HEK293 (cell line): Measurements from ENCODE around the gene FIGLA.

Experiments
- CTCF ChIP-seq: fragments of 450-650 bp; formaldehyde crosslinking; IDR thresholded peaks from 2 replicates; pipeline ENCODE4 v1.5.1; 2016; ENCODE audit warnings: missing biosample characterization, missing genetic modification characterization
- YY1 ChIP-seq: fragments of 450-650 bp; formaldehyde crosslinking; IDR thresholded peaks from 2 replicates; pipeline ENCODE4 v1.5.1; 2018; ENCODE audit warnings: missing biosample characterization, missing genetic modification characterization
- ZBTB17 ChIP-seq: fragments of 450-650 bp; formaldehyde crosslinking; IDR thresholded peaks from 2 replicates; pipeline ENCODE4 v1.5.1; 2016; ENCODE audit warnings: missing biosample characterization, missing genetic modification characterization
- ZBTB8A ChIP-seq: fragments of 450-650 bp; formaldehyde crosslinking; IDR thresholded peaks from 2 replicates; pipeline ENCODE4 v1.5.1; 2016; ENCODE audit warnings: missing biosample characterization, missing genetic modification characterization
- ZIC2 ChIP-seq: fragments of 450-650 bp; formaldehyde crosslinking; IDR thresholded peaks from 2 replicates; pipeline ENCODE4 v1.5.1; 2016; ENCODE audit warnings: missing biosample characterization, missing genetic modification characterization
- ZNF514 ChIP-seq: fragments of 450-650 bp; formaldehyde crosslinking; IDR thresholded peaks from 2 replicates; pipeline ENCODE4 v1.5.1; 2016; ENCODE audit warnings: missing biosample characterization, missing genetic modification characterization
- ZNF558 ChIP-seq: fragments of 450-650 bp; formaldehyde crosslinking; IDR thresholded peaks from 2 replicates; pipeline ENCODE4 v1.5.1; 2016; ENCODE audit warnings: missing biosample characterization, missing genetic modification characterization
- ZNF629 ChIP-seq: fragments of 450-650 bp; formaldehyde crosslinking; IDR thresholded peaks from 2 replicates; pipeline ENCODE4 v1.5.1; 2017; ENCODE audit warnings: missing biosample characterization, missing genetic modification characterization
- TF ChIP-seq, protein P1 (sequence below): fragments of 450-650 bp; formaldehyde crosslinking; IDR thresholded peaks from 2 replicates; pipeline ENCODE4 v1.5.1; 2016; ENCODE audit warnings: missing biosample characterization, missing genetic modification characterization
- TF ChIP-seq, protein P2 (sequence below): fragments of 450-650 bp; formaldehyde crosslinking; IDR thresholded peaks from 2 replicates; pipeline ENCODE4 v1.5.1; 2016; ENCODE audit warnings: missing biosample characterization, missing genetic modification characterization

DNA sequence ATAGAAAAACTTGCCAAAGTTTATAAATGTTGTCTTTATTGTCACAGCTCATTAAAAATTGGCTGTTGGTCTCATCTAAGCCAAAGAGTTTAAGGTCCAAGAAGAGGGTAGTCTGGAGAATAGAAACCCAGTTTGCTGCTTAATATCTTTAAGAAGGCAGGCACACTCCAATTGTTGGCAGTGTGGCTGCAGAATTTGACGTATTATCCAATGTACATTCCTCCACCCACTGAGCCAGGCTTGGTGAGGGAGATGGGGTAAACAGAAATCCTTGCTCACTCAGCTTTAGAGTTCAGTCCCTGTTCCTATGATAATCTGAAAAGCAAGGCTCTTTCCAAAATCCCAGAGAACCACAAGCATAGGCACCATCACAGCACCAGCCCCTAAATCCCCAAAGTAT is 11.8 kb downstream of the FIGLA start:
- TF ChIP-seq ZIC2 (tag by site-specific recombination) (no peak), ZNF629 (no peak), ZNF514 (no peak), ZBTB17 (tag by site-specific recombination) (no peak), CTCF (no peak), YY1 (no peak), ZBTB8A (no peak), ZNF558 (tag by site-specific recombination) (no peak)
- TF ChIP-seq, protein P1, sequence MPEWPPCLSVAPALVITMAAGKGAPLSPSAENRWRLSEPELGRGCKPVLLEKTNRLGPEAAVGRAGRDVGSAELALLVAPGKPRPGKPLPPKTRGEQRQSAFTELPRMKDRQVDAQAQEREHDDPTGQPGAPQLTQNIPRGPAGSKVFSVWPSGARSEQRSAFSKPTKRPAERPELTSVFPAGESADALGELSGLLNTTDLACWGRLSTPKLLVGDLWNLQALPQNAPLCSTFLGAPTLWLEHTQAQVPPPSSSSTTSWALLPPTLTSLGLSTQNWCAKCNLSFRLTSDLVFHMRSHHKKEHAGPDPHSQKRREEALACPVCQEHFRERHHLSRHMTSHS (tag by site-specific recombination), result no peak
- TF ChIP-seq, protein P2, sequence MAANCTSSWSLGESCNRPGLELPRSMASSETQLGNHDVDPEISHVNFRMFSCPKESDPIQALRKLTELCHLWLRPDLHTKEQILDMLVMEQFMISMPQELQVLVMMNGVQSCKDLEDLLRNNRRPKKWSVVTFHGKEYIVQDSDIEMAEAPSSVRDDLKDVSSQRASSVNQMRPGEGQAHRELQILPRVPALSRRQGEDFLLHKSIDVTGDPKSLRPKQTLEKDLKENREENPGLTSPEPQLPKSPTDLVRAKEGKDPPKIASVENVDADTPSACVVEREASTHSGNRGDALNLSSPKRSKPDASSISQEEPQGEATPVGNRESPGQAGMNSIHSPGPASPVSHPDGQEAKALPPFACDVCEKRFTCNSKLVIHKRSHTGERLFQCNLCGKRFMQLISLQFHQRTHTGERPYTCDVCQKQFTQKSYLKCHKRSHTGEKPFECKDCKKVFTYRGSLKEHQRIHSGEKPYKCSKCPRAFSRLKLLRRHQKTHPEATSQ (tag by site-specific recombination), result no peak
